Measurements from ENCODE around the gene SNX2.

The SNX2 gene

DNA sequence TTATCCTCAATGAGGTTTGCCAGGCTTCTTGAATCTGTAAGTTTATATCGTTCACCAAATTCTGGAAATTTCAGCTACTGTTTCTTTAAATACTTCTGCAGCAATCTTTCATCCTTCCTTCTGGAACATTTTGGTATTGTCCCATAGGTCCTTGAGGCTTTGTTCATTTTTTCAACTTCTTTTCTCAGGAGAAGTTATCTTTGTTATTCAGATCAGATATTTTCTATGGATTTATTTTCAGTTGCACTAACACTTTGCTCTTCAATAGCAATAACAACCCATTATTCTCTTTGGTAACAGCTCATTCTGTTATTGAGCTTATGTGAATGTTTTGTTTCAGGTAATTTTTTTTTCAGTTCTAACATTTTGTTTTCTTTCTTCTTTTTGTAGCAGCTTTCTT, 13.5 kb downstream of the SNX2 start:
- no peak for ATAC-seq
- Mint-ChIP-seq H3K4me1 (peaks cover 67% of the 10 kb centered on the region), H3K27me3 (no peaks in the 10 kb centered on the region), H3K9me3 (peaks cover 9% of the 10 kb centered on the region), H3K36me3 (peaks cover 57% of the 10 kb centered on the region), H3K4me3 (no peak overlapping the region), H3K27ac (peak overlapping the region; percentile 23)

DNA sequence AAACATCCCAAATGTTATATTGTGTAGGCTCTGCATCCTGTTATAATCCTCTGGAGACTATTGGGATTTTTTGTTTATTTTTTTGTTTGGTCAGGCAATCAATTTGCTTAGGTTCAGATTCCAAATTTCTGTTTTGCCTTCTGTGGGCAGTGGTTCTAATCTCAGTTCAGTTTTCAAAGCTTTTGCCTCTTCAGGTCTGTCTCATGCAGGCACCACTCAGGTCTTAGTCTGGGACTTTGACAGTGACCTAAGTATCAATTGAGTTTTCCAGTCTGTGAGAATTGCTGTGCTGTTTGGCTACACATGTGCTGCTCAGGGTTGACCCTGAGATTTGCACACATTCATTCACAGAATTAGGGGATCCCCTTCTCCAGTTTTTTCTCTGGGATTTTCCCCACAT, 14.1 kb downstream of the SNX2 start:
- H3K27ac Mint-ChIP-seq: peak overlapping the region; percentile 23
- H3K4me3 Mint-ChIP-seq: no peak overlapping the region
- no peaks in the 10 kb centered on the region for H3K27me3 Mint-ChIP-seq
- peaks cover 59% of the 10 kb centered on the region for H3K36me3 Mint-ChIP-seq
- peak; percentile 57 for ATAC-seq
- peaks cover 61% of the 10 kb centered on the region for H3K4me1 Mint-ChIP-seq
- peaks cover 9% of the 10 kb centered on the region for H3K9me3 Mint-ChIP-seq

GRCh38 chr5:122789461-122790171, 14.7 kb downstream of the SNX2 start:
- Mint-ChIP-seq H3K9me3 (peaks cover 9% of the 10 kb centered on the region), H3K27ac (peak overlapping the region; percentile 23), H3K36me3 (peaks cover 56% of the 10 kb centered on the region), H3K4me3 (no peak overlapping the region), H3K4me1 (peaks cover 55% of the 10 kb centered on the region), H3K27me3 (no peaks in the 10 kb centered on the region)
- ATAC-seq: no peak

DNA sequence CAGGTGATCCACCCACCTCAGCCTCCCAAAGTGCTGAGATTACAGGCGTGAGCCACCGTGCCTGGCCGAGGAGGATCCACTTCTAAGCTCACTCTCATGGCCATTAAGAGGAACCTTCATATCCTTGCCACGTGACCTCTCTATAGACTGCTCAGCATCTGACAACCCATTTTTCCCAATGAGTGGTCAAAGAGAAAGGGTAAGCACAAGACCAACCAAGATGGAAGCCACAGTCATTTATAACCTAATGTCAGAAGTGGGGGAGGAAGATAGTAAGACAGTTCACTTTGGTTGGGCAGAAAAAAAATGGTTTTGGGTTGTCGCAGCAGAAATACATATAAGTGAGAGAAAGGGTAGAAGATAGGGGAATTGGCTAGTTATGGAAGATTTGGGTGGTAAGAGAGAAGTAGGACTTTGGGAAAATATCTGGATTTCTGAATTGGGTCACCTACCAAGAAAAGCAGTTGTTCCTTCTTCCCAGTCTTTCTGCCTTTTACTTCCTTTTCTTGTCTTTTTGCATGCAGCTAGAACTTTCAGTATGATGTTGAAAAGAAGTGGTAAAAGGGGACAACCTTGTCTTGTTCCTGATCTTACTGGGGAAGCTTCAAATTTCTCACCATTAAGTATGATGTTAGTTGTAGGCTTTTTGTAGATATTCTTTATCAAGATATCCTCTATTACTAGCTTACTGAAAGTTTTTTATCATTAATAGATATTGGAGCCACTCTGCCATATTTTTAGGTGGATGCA, 15.6 kb downstream of the SNX2 start:
- peak; percentile 56 for ATAC-seq
- no peak overlapping the region for H3K4me3 Mint-ChIP-seq
- peaks cover 47% of the 10 kb centered on the region for H3K4me1 Mint-ChIP-seq
- peak overlapping the region; percentile 23 for H3K27ac Mint-ChIP-seq
- H3K27me3 Mint-ChIP-seq: no peaks in the 10 kb centered on the region
- peaks cover 5% of the 10 kb centered on the region for H3K9me3 Mint-ChIP-seq
- peaks cover 47% of the 10 kb centered on the region for H3K36me3 Mint-ChIP-seq

- Mint-ChIP-seq H3K27ac (no peak overlapping the region), H3K4me3 (no peak overlapping the region), H3K4me1 (peaks cover 9% of the 10 kb centered on the region), H3K27me3 (no peaks in the 10 kb centered on the region), H3K9me3 (no peaks in the 10 kb centered on the region), H3K36me3 (peaks cover 58% of the 10 kb centered on the region)
- no peak for ATAC-seq
Observed at GRCh38 chr5:122805481-122805880, 30.6 kb downstream of the SNX2 start.

- no peak overlapping the region for H3K4me3 Mint-ChIP-seq
- H3K4me1 Mint-ChIP-seq: no peaks in the 10 kb centered on the region
- peaks cover 35% of the 10 kb centered on the region for H3K36me3 Mint-ChIP-seq
- no peaks in the 10 kb centered on the region for H3K9me3 Mint-ChIP-seq
- no peak overlapping the region for H3K27ac Mint-ChIP-seq
- H3K27me3 Mint-ChIP-seq: no peaks in the 10 kb centered on the region
- ATAC-seq: no peak
Observed at GRCh38 chr5:122810405-122810804, 35.5 kb downstream of the SNX2 start.

DNA sequence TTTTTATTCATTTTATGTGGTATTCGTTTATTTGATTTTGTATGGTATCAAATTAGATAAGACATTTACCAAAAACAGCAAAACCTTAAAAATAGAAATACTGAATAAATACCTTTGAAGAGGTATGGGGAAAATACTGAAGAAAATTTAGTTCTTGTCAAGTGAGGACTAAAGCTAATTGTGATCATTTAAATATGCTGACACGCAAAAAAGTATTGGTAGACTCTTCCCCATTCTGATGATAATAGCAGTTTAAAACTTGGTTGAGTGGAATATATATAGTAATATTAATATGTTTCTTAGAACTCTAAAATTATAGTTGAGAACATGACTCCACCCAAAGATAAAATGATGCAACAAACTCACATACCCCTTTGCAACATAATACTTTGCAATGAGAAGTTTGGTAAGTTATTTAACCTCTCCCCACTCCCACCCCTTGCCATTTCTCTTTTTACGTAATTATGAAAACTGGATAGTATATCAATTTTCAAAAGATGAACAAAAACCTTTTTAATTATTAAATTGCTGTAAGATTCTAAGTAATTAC, 40.4 kb downstream of the SNX2 start:
- H3K4me1 Mint-ChIP-seq: no peaks in the 10 kb centered on the region
- no peaks in the 10 kb centered on the region for H3K27me3 Mint-ChIP-seq
- H3K27ac Mint-ChIP-seq: no peak overlapping the region
- no peak overlapping the region for H3K4me3 Mint-ChIP-seq
- H3K36me3 Mint-ChIP-seq: peaks cover 16% of the 10 kb centered on the region
- ATAC-seq: no peak
- no peaks in the 10 kb centered on the region for H3K9me3 Mint-ChIP-seq

GRCh38 chr5:122816756-122817155, 41.9 kb downstream of the SNX2 start:
- Mint-ChIP-seq H3K4me3 (no peak overlapping the region), H3K36me3 (peaks cover 26% of the 10 kb centered on the region), H3K27ac (no peak overlapping the region), H3K9me3 (no peaks in the 10 kb centered on the region), H3K4me1 (no peaks in the 10 kb centered on the region), H3K27me3 (no peaks in the 10 kb centered on the region)
- no peak for ATAC-seq

DNA sequence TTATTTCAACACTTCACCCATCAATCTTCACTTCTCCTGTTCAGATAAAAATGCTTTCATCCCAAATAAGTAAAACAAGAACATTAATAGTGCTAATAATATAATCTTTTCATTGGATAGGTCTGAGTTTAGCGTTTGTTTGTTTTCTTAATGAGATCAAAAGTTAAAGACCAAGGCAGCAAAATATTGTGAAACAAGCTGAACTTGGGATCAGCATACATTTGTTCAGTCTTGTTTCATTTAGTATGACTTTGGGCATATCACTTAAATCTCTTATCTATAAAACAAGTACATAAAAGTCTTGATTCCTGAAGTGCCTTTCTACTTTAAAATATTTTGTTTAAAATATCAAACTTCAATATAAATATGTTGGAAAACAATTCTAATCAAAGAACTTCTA, 57.1 kb downstream of the SNX2 start:
- H3K27ac Mint-ChIP-seq: no peak overlapping the region

DNA sequence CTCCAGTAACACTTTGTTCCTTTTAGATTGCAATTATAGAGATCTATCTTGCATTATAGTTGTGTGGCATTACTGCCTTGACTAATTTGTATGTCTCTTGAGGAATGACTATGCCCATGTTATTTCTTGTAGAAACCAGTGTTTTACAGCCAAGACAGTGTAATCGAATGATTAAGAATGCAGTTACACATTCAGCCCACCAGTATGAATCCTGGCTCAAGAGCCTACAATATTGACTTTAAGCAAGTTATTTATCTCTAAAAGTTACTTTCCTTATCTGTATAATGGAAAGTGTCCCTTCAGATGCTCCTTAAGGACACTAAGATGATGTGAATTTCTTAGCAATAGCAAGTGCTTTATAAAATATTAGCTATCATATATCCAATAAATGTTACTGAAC, 60.8 kb downstream of the SNX2 start:
- H3K36me3 Mint-ChIP-seq: peaks cover 6% of the 10 kb centered on the region
- peaks cover 9% of the 10 kb centered on the region for H3K4me1 Mint-ChIP-seq
- H3K27me3 Mint-ChIP-seq: no peaks in the 10 kb centered on the region
- no peak for ATAC-seq
- H3K9me3 Mint-ChIP-seq: peaks cover 3% of the 10 kb centered on the region
- no peak overlapping the region for H3K27ac Mint-ChIP-seq
- H3K4me3 Mint-ChIP-seq: no peak overlapping the region

More for the DNA sequence above, 57.1 kb downstream of the SNX2 start:
- H3K27me3 Mint-ChIP-seq: no peaks in the 10 kb centered on the region
- H3K4me1 Mint-ChIP-seq: no peaks in the 10 kb centered on the region
- ATAC-seq: no peak
- no peak overlapping the region for H3K4me3 Mint-ChIP-seq
- peaks cover 9% of the 10 kb centered on the region for H3K36me3 Mint-ChIP-seq
- no peaks in the 10 kb centered on the region for H3K9me3 Mint-ChIP-seq

DNA sequence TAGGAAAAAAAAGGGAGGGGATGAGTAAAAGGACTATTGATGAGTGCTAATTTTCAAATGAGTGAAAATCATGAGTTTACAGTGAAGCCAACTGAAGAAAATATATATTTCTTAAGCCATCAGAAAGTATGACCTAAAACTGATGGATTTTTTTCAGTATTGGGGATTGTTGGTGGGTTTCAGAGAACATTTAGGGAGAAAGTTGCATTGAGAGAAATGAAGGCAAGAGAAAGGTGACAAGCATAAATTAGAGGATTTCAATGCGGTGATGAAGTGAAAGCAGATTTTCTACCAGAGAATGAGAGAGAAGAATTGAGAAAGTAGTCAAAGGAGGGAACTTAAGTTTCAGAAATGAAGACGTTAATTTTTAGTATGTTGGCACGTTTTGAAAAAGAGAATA, 62.1 kb downstream of the SNX2 start:
- peaks cover 3% of the 10 kb centered on the region for H3K9me3 Mint-ChIP-seq

DNA sequence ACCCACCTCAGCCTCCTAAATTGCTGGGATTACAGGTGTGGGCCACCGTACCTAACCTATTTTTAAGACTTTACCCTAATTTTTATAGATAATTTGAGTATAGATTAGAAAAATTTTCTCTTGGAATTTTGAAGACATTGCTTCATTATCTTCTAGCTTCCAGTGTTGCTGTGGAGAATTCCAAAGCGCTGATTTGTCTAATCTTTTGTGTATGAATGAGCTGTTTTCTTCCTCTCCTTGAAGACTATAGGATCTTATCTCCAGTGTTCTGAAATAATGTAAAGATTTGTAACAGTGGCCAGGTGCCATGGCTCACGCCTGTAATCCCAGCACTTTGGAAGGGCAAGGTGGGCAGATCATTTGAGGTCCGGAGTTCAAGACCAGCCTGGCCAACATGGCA, 64.9 kb downstream of the SNX2 start:
- Mint-ChIP-seq H3K4me3 (no peak overlapping the region), H3K27me3 (no peaks in the 10 kb centered on the region), H3K4me1 (peaks cover 23% of the 10 kb centered on the region), H3K36me3 (peaks cover 6% of the 10 kb centered on the region), H3K27ac (no peak overlapping the region), H3K9me3 (peaks cover 3% of the 10 kb centered on the region)
- no peak for ATAC-seq

More for the DNA sequence above, 62.1 kb downstream of the SNX2 start:
- Mint-ChIP-seq H3K4me3 (no peak overlapping the region), H3K4me1 (peaks cover 11% of the 10 kb centered on the region), H3K27me3 (no peaks in the 10 kb centered on the region), H3K27ac (no peak overlapping the region), H3K36me3 (peaks cover 6% of the 10 kb centered on the region)
- ATAC-seq: no peak

DNA sequence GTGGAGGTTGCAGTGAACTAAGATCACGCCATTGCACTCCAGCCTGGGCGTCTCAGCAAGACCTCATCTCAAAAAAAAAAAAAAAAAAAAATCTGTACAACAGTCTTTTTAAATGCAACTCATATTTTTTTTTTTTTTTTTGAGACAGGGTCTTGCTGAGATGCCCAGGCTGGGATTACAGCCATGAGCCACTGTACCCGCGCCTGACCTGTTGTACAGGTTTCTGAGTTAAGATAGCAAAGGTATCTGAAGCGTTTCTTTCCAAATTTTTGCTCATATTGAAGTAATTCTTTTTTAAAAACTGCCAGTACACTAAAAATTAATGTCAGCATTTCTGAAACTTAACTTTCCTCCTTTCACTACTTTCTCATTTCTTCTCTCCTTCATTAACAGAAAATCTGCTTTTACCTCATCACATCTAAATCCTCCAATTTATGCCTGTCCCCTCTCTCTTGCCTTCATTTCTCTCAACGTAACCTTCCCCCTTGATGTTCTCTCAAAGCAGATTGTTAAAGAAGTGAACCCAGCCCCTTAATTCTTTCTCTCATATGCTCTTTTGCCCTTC, 67.2 kb downstream of the SNX2 start:
- peaks cover 3% of the 10 kb centered on the region for H3K9me3 Mint-ChIP-seq
- H3K4me3 Mint-ChIP-seq: no peak overlapping the region
- no peak overlapping the region for H3K27ac Mint-ChIP-seq
- H3K36me3 Mint-ChIP-seq: peaks cover 6% of the 10 kb centered on the region
- no peak for ATAC-seq
- peaks cover 37% of the 10 kb centered on the region for H3K4me1 Mint-ChIP-seq
- H3K27me3 Mint-ChIP-seq: no peaks in the 10 kb centered on the region

GRCh38 chr5:122844136-122844909, 69.4 kb downstream of the SNX2 start:
- Mint-ChIP-seq H3K27ac (peak overlapping the region; percentile 81), H3K4me1 (peaks cover 42% of the 10 kb centered on the region), H3K9me3 (peaks cover 3% of the 10 kb centered on the region), H3K27me3 (no peaks in the 10 kb centered on the region), H3K4me3 (peak overlapping the region; percentile 81), H3K36me3 (peaks cover 6% of the 10 kb centered on the region)
- no peak for ATAC-seq

DNA sequence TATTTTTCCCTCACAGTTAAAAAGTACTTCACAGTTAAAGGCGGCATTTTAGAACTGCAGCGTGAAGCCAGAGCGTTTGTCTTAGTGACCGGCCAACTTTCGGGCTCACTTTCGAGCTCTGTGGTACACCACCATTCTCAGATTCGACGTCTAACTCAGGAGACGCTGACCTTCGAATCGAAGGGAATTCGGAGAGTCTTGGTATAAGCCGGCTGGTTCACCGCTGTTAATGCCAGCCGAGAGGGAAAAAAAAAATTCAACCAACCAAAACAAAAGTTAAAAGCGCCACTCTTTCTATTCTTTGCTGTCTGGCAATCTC, 70.0 kb downstream of the SNX2 start:
- peak; percentile 37 for ATAC-seq

More for the DNA sequence above, 70.0 kb downstream of the SNX2 start:
- peaks cover 47% of the 10 kb centered on the region for H3K4me1 Mint-ChIP-seq
- H3K9me3 Mint-ChIP-seq: peaks cover 3% of the 10 kb centered on the region
- H3K27me3 Mint-ChIP-seq: no peaks in the 10 kb centered on the region
- H3K4me3 Mint-ChIP-seq: peak overlapping the region; percentile 81
- peaks cover 6% of the 10 kb centered on the region for H3K36me3 Mint-ChIP-seq
- peak overlapping the region; percentile 81 for H3K27ac Mint-ChIP-seq

All from stimulated activated memory B cell treated with anti-CD40 and anti-IgM and Interleukin-4, amounts not matched to agents 10 μg/mL and 1 μg/mL and 100 μg/mL, for 72 hours (primary cell).